HepG2 (cell line): ENCODE measurements around the gene EVC.

ENCODE experiments used
- CTCF ChIP-seq: sonication (generic); formaldehyde crosslinking; IDR thresholded peaks from 2 replicates; pipeline ENCODE4 v1.5.0; 2020; ENCODE audit warnings: mild to moderate bottlenecking, missing genetic modification reagents, moderate library complexity
- GATAD1 ChIP-seq: IDR thresholded peaks from 2 replicates; pipeline ENCODE4 v1.6.1; 2016; ENCODE audit warnings: missing genetic modification reagents, missing compliant biosample characterization
- GPBP1L1 ChIP-seq: sonication (generic); formaldehyde crosslinking; IDR thresholded peaks from 2 replicates; pipeline ENCODE4 v1.5.0; 2020; ENCODE audit warnings: mild to moderate bottlenecking, missing genetic modification reagents
- NFYB ChIP-seq: sonication (generic); formaldehyde crosslinking; IDR thresholded peaks from 2 replicates; pipeline ENCODE4 v1.4.0; 2020; ENCODE audit warnings: missing genetic modification reagents
- NR1H2 ChIP-seq: sonication (generic); formaldehyde crosslinking; IDR thresholded peaks from 2 replicates; pipeline ENCODE4 v1.8.1; 2022; ENCODE audit warnings: low read depth, missing genetic modification reagents, borderline replicate concordance
- PHB2 ChIP-seq: fragments of 450-650 bp; IDR thresholded peaks from 2 replicates; pipeline ENCODE4 v1.6.1; 2018; ENCODE audit not compliant: partially characterized antibody
- SP2 ChIP-seq: sonication (generic); formaldehyde crosslinking; IDR thresholded peaks from 2 replicates; pipeline ENCODE4 v1.5.1; 2020; ENCODE audit warnings: mild to moderate bottlenecking, missing genetic modification reagents

- TF ChIP-seq NR1H2 (CRISPR knock-in tag): no peak
- TF ChIP-seq SP2 (CRISPR knock-in tag): no peak
- TF ChIP-seq CTCF (CRISPR knock-in tag): no peak
- TF ChIP-seq GPBP1L1 (CRISPR knock-in tag): no peak
- no peak for TF ChIP-seq GATAD1 (CRISPR knock-in tag)
- TF ChIP-seq PHB2: no peak
- no peak for TF ChIP-seq NFYB (CRISPR knock-in tag)
These were observed 65.5 kb downstream of the EVC start for GRCh38 chr4:5776510-5776909.
